ENCODE measurements around the gene CD180.

Gene CD180

GRCh38 chr5:67156976-67157583, 39.5 kb downstream of the CD180 start:
- peak; percentile 40 for DNase-seq

GRCh38 chr5:67154556-67155206, 41.9 kb downstream of the CD180 start:
- DNase-seq: no peak

- no peak for DNase-seq
Measured at GRCh38 chr5:67153292-67153691, 43.3 kb downstream of the CD180 start.

DNA sequence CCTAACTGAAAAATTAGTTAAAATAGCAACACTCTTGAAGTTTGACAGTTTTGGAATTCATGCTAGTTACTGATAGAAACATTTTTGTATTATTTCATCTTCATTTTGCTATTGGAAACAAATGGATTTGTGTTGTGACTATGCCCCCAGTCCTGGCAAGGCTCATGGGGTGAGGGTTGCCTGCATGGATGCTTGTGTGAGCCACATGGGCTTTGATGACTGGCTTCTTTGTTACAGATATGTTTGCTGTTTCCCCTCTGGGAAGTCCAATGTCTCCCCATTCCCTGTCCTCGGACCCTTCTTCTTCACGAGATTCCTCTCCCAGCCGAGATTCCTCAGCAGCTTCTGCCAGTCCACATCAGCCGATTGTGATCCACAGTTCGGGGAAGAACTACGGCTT, 44.2 kb downstream of the CD180 start:
- DNase-seq: no peak

GRCh38 chr5:67149951-67150523, 46.6 kb downstream of the CD180 start:
- no peak for DNase-seq

GRCh38 chr5:67149057-67149950, 47.3 kb downstream of the CD180 start:
- DNase-seq: no peak

- no peak for DNase-seq
Measured at GRCh38 chr5:67147760-67148159, 48.8 kb downstream of the CD180 start.

DNA sequence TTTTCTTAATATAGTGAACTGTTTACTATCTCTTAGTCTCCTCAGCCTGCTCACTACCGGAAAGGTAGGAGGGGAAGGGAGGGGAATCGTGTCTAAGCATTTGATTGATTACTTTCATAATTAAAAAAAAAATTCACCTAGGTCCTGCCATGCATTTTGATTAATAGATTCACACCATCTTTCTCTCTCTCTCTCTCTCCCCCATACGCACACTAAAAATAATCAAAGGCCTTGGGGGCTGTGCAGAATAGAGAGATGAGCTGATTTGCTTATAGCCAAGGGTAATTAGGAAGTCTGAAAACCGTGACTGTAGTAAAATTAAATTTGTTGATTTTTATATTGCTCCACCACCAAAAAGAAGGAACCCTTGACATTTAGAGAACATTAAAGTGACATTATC, 49.6 kb downstream of the CD180 start:
- no peak for DNase-seq

GRCh38 chr5:67146574-67146973, 50.0 kb downstream of the CD180 start:
- DNase-seq: no peak

GRCh38 chr5:67144183-67144639, 52.4 kb downstream of the CD180 start:
- no peak for DNase-seq

- no peak for DNase-seq
Measured at GRCh38 chr5:67143549-67143948, 53.0 kb downstream of the CD180 start.

DNA sequence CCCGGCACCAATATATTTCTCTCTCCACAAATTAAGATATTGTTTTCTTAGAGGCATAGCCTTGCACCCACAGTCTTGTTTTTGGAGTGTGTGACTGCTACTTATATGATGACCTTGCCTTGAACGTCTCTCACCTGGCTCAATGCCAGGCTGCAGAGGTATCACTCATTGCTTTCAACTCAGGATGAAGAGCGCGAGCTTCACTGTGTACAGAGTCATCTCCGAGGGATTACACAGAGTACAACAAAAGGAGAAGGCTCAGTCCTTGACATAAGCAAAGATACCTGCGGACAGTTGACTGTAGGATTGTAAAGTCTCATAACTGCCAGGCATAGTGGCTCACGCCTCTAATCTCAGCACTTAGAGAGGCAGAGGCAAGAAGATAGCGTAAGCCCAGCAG, 53.8 kb downstream of the CD180 start:
- no peak for DNase-seq

DNA sequence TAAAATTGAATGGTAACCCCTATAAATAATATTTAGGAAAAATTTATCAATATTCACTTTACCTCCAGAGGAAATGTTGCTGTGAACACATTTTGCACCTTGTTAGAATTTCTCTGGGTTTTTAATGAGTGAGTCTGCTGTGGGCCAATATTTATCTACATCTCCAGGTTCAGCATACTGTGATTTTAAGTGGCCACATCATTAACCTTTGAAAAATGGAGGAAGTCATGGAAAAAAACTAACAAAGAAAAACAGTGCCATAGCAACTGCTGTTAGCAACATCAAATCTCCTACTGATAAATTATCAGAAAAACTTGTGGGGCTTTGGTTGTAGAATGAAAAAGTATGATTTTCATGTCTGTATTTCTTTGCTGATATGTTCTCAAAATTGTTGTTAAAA, 55.0 kb downstream of the CD180 start:
- no peak for DNase-seq

- DNase-seq: no peak
Measured at GRCh38 chr5:67140413-67140812, 56.2 kb downstream of the CD180 start.

DNA sequence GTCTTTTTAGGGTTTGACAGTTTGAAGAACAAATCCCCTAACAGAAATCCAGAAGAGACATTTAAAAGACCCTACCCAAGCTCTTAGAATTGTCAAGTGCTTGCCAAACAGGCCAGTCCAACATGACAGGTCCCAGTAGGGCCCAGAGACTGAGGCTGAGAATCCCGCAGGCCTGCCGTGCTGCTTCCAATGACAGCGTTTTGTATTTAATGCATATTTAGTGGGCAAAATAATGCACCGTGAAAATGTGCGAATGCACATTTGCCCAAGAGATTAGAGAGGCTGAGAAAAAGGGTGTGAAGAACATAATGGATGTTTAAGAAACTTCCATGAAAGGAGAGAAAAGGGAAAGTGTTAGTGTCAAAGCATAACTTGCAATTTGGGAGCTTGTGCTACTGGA, 57.6 kb downstream of the CD180 start:
- DNase-seq: no peak

DNA sequence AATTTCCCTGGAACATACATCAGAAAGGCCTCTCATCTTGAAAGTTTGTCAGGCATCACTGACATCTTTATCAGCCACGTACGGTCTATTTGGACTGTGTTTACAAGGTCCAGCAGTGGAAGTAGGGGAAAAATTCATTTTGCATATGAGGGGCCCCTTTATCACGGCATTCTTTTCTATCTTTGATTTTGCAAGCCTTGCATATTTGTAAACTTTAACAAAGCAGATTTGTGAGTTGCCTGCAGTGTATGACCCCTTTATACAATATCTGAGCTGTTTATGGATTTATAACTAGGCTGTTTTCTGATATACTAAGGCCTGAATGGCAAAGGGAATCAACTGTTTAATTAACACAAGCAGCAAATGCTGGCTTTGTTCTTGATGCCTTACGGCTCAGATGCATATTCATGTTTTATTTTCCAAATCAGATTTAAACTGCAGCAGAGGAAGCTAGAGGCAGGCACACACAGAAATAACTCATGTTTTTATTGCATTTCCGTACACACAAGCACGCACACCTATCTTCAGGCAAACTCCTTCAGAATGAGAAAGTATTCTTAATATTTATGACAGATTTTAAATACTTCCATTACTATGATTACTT, 61.1 kb downstream of the CD180 start:
- no peak for DNase-seq

DNA sequence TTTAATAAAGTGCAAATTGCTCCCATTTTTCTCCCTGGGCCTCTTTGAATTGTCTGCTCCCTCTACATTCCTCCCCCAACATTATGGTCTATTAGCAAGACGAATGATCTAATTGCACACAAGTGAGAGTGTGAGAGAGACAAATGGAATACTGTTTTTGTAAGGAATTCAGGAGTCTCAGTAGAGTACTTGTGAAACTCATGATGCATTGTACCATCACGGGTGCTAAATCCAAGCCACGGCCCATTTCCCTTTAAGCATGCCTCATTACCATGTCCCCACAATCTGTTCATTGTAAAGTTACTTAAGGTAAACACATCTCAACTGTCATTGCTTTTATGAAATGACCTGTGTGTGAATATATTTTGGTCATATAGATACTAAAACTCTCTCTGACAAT, 62.8 kb downstream of the CD180 start:
- DNase-seq: no peak

GRCh38 chr5:67133217-67133616, 63.4 kb downstream of the CD180 start:
- no peak for DNase-seq

DNA sequence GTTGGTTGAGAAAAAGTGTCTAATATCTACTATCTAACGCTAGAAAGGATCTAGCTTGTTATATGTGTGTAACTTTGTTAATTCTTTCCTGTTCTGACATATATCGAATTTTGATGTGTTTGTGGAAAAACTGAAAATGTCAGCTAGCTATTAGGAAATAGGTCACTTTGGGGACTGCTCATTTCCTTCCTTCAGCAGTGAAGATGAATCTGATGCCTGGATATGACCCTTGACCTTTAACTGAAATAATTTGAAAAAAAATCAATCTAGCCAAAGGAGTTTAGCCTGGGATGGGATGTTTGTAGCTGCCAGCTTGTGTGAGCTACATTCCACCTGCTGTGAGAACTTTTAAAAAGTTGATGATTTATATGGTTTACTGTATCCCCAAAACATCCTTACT, 66.8 kb downstream of the CD180 start:
- DNase-seq: no peak
